Jurkat, Clone E6-1 (cell line): ENCODE data around the gene NCOA7. TPM values are rescaled to one million over a fixed set of nuclear protein-coding genes. Genes with fewer than 3 reads are reported as not detected.

ENCODE experiments used
- DNase-seq: peaks from one replicate; pipeline ENCODE4 v3.0.0-alpha.2; 2011; ENCODE audit warnings: low read depth, low spot score
- H3K4me3 ChIP-seq: 2 replicates; pipeline ENCODE4 v1.5.1; 2011; ENCODE audit warnings: mild to moderate bottlenecking, low read length, control low read depth, moderate library complexity
- polyA plus RNA-seq: library from polyadenylated mRNA; unstranded; fragments of >200 nt; gene quantifications from one replicate; pipeline ENCODE4 v1.2.1, GENCODE V29; 2012; ENCODE audit warnings: missing spikeins; ENCODE audit not compliant: insufficient read length, insufficient read depth

The NCOA7 gene, protein sequence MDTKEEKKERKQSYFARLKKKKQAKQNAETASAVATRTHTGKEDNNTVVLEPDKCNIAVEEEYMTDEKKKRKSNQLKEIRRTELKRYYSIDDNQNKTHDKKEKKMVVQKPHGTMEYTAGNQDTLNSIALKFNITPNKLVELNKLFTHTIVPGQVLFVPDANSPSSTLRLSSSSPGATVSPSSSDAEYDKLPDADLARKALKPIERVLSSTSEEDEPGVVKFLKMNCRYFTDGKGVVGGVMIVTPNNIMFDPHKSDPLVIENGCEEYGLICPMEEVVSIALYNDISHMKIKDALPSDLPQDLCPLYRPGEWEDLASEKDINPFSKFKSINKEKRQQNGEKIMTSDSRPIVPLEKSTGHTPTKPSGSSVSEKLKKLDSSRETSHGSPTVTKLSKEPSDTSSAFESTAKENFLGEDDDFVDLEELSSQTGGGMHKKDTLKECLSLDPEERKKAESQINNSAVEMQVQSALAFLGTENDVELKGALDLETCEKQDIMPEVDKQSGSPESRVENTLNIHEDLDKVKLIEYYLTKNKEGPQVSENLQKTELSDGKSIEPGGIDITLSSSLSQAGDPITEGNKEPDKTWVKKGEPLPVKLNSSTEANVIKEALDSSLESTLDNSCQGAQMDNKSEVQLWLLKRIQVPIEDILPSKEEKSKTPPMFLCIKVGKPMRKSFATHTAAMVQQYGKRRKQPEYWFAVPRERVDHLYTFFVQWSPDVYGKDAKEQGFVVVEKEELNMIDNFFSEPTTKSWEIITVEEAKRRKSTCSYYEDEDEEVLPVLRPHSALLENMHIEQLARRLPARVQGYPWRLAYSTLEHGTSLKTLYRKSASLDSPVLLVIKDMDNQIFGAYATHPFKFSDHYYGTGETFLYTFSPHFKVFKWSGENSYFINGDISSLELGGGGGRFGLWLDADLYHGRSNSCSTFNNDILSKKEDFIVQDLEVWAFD
- 9.5 TPM for polyA plus RNA-seq

DNA sequence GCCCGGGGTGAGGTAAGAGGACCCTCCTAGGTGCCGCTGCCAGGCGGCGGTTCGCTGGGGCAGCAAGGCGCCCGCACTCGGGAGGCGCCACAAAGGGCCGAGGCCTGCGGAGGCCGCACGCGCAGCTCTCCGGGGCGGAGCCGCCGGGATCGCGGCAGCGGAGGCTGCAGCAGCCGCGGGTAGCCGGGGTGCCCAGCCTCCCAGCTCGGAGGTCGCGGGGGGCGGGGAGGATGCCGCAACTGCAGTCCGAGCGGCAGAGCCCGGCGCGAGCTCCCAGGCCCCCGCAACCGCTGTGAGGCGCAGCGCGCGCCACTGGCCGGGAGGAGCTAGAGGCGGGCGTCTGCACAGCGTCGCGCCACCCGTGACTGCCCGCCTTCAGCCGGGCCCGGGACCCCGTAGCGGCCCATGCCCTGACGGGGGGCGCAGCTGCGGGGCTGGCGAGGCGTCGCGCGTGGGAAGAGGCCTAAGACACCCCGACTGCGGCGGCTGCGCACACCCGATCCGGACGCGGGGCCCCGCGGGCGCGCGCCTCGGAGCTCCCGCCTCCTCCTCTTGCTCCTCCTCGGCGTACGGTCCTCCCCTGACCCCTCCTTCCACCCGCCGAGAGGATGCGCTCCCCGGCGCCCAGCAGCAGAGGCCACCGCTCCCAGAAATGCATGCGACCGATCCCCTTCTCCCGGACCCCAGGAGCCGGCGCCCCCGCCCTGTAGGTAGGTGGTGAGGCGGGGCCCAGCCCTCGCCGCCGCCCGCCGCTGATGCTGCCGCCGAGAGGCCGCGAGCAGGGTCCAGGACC lies at the start of gene NCOA7:
Gene NCOA7 (plus strand): TSS at position 603 of the 793 bp plus-strand sequence. CDS start 24,395 bp downstream, outside the sequence.
- H3K4me3 ChIP-seq = peak within 1 kb of the TSS; percentile 68
- peak; percentile 60 for DNase-seq

DNA sequence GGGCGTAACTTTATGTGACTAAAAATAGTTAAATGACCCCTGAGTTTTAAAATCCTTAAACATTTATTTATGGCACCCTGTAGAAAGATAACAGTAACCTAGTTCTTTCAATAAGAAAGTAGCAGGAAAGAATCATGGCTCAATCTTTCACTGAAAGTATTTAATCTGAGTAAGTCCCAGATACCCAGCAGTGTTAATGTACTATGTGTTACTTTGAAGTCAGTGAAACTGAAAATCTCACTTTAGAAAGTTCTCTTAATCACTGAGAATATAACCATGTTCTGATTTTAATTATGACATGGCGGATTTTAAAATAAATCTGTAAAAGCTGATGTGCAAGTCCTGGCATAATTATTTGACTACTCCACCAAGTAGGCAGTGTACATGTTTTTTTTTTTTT lies 49.4 kb upstream of the NCOA7 start:
- no peak overlapping the region for H3K4me3 ChIP-seq

DNA sequence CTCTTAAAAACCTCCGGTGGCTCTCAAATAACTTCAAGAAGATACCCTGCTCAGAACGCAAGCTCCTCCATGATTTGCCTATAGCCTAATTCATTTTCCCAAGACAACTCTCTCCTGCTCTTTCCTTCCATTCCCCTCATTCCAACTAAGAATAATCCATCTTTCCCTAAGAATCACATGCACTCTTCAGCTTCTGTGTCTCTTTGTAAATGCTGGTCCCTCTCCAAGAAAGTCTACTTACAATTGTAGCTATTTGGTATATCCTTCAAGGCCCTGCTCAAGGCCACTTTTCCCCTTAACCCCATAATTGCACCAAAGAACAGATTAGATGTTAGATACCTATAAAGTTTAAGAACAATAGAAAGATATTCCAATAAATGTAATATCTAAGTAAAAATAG lies 48.7 kb upstream of the NCOA7 start:
- no peak overlapping the region for H3K4me3 ChIP-seq
- DNase-seq = no peak

More for the DNA sequence above, 49.4 kb upstream of the NCOA7 start:
- DNase-seq = no peak

DNA sequence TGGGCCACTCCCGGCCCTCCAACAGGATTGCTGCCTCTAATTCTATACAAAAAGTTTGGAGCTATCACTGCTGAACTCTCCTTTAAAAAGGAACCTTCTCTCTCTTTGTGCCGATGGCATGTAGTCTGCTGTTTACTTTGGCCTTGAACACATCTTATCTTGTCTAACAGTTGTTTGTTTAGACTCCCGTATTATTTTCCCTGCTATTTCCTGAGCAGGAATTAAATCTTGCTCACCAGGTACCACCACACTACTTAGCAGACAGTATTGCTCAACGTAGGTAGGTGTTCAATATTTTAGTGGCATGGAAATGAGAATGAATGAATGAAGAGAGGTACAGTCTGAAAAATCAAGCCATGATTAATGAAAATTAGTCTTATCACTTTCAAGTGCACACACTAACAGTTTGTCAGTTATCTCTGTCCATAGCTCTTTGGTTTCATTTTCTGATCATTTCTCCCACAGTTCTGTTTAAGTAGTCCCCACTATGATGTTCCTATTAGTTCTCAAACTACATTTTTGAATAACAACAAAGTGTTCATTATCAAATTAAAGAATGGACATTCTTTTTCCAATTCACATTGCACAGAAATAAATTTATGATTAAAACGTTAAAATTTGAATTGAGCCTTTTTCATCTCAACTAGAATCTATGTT lies 48.2 kb upstream of the NCOA7 start:
- no peak for DNase-seq
- H3K4me3 ChIP-seq = no peak overlapping the region

DNA sequence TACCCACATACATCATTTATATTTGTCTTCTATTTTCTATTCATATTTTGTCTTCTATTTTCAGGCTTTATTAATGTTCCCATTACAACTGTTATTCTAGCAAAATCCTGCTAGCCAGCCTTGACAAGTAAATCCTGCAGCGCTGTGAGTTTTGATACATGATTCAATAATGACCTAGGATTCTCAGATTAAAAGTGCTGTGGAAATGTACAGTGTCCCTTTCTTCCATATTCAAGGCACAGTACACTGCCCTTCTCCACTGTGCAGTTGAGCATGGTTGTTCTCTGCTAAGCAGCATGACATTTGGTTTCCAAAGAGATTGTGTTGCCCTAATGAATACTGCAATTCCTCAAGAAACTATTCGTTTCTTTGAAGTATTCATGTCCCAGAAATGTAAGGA lies 47.2 kb upstream of the NCOA7 start:
- no peak for DNase-seq
- H3K4me3 ChIP-seq = no peak overlapping the region

DNA sequence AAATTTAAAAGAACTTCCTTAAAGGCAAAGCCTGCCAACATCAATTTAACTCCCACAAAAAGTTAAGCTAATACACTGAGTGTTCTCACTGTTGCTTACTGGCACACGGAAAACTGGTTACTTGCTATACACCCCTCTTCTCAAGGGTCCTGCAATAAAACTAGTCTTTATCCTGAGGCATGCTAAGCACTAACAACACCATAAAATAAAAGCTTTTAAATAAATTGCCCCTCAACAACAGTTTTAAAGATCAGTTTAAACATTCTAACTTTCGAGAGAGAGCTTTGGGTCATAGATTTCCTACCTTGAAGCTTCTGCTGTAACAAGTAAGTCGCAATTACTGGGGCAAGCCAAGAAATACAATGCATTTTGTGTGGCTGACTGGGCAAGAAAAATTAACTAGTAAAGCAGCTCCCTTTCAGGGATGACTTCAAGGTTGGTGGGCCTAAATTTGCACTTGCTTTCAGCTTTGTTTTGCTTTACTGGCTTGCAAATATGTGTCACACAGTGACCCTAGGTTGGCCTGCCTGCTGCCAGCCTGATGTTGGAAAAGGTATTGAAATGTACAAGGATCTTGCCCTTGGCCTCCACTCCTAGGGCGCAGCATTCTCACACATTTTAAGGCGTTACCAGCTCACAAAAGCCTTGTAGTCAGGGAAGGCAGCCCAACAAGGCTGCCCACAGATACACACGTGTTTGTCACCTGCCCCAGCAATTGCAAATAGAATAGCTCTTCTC lies 45.3 kb upstream of the NCOA7 start:
- no peak for DNase-seq
- no peak overlapping the region for H3K4me3 ChIP-seq

DNA sequence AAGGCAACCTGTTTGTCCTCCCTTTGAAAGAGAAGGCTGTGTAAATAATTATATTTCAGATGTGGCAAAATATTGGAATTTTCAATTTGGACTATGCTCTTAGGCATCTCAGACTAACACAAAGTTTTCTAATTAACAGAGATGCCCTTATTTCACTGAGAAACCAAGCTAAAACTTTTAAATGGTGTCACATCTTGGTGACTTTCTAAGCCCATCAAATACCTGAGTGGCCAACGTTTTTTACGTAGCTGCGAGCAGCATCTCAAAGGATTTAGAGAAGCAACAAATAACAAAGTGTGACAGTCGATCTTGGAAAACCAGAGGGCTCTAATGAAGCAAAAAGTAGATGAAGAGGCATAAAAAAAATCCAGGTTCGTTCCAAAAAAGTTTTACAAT lies 44.7 kb upstream of the NCOA7 start:
- no peak for DNase-seq
- no peak overlapping the region for H3K4me3 ChIP-seq

DNA sequence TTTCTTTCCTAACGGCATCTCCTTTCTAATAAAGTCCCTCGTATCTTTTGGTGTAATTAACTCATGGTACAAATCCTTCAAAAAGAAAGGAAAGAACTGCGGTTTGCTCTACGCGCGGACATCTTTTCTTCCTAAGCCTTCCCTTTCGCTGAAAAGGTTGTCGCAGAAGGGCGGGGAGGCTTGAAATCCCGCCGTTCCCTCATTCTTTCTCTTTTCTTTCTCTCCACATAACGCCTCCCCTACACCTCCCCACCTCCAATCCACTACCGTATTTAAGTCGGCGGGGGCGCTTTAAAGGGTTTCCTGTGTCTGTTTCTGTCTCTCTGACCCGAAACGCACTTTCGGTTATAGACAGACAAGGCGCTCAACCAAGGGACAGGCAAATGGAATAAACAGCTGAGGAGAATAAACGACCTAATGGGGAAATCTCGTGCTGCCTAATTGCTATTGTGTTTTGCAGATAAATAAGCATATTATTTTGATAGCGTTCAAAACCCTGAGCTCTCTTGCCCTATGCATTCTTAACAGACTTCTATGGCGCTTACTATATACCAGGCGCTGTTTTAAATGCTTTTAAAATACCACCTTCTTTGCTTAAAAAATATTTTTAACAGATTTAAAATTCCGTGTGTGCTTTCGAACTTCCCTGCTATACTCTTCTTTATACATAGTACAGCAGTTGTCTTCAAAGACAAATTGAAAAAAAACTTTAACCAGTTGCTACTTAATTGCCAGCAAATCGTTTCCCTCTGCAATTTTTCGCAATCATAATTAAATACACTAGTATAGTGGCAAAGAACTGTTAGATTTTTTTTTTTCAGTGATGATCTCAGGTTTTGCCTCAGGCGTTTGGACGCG lies 43.8 kb upstream of the NCOA7 start:
- peak overlapping the region; percentile 67 for H3K4me3 ChIP-seq
- DNase-seq = peak; percentile 86

DNA sequence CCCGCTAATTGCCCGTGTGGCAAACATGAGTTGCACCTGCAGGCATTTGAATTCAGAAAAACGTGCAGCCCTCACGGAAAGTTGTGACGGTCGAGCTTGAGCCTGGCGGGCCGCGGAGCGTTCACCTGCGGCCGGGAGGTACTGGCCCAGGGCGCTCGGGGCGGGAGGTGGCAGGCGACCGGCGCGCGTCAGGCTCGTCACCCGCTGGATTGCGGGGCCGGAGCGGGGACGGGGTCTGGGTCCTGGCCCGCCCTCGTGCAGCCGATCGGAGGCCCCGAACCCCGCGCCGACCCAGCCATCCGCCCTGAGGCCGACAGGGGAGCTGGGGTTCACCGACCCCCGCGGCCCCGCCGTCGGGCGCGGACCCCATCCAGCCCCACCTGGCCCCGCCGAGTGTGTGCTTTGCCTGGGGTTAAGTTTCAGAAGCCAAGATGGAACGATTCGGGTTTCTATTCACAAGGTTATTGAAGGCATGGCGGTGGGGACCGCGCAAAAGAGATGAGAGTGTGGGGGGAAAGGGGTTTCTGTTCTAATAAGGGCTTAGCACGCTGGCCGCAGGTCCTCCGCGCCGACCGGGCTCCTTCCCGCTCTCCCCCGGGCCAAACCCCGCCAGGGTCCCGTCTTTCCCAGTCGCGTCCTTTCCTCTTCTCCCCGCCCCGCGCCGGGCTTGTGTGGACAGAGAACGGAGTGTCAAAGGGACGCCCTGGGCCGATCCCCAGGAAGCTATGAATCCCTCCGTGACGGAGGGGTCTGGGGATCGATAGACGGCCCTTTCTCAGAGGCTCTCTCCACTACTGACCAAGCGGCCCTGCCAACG lies 43.0 kb upstream of the NCOA7 start:
- no peak for DNase-seq
- H3K4me3 ChIP-seq = peak overlapping the region; percentile 67

DNA sequence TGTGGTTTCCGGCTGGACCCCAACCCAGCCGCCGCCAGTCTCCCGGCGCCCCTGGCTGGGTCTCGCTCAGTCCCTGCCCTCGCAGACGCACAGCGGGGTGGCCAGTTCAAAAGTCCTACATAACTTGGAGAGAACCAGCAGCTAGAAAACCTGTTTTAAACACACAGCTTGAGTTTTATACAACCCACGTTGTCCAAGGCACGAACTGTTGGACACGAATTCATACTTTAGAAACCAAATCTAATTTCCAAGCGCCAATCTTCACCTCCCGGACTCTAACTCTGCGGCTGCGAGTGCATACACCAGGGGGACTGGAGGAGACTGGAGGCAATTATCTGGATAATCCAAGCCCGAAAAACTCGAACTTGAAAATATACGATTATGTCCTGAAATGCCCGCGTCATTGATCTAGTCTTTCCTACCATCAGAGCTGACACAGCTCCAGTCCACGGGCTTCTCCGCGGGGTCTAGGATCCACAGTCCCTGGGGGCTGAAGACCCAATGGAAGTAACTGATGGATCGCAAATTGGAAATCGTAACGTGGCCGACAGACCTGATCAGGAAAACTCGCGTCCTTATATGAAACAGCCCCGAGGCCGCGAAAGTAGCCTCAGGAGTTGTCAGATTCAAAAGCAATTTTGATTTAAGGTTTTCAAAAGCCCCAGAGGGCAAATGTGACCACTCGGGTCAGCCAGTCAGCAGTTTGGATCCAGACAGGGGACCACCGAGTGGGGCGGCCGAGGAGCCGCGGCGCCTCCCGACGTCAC lies 42.2 kb upstream of the NCOA7 start:
- DNase-seq = no peak
- H3K4me3 ChIP-seq = peak overlapping the region; percentile 57

DNA sequence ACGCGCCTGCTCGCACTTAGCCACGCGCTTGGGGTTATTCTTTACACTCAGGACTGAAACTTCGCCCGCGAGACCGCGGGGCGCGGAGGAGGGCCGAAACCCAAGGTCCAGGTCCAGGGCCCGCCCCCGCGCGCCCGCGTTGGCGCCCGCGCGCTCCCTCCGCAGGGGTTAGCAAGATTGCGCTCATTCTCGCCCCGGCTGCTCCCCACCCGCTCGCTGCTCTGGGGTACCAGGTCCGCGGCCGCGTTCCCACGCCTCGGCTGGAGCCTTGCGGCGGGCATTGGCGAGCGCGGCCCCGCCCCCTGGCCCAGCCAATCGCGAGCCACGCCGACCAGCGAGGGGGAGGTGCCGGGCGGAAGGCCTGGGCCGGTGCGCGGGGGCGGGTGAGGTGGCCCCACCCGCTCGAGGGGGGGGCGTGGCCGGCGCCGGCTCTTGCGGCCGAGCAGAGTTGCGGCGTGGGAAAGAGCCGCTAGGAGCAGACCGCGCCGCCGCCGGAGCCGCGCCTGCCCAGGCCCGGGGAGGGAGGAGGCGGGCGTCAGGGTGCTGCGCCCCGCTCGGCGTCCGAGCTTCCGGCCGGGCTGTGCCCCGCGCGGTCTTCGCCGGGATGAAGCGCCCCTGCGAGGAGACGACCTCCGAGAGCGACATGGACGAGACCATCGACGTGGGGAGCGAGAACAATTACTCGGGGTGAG lies 41.4 kb upstream of the NCOA7 start, which contains the start of gene HEY2:
Gene HEY2 (plus strand): TSS at position 460 of the 692 bp plus-strand sequence. CDS start 145 bp downstream, at position 605.
- DNase-seq = peak; percentile 67
- peak within 1 kb of the TSS; percentile 64 for H3K4me3 ChIP-seq

DNA sequence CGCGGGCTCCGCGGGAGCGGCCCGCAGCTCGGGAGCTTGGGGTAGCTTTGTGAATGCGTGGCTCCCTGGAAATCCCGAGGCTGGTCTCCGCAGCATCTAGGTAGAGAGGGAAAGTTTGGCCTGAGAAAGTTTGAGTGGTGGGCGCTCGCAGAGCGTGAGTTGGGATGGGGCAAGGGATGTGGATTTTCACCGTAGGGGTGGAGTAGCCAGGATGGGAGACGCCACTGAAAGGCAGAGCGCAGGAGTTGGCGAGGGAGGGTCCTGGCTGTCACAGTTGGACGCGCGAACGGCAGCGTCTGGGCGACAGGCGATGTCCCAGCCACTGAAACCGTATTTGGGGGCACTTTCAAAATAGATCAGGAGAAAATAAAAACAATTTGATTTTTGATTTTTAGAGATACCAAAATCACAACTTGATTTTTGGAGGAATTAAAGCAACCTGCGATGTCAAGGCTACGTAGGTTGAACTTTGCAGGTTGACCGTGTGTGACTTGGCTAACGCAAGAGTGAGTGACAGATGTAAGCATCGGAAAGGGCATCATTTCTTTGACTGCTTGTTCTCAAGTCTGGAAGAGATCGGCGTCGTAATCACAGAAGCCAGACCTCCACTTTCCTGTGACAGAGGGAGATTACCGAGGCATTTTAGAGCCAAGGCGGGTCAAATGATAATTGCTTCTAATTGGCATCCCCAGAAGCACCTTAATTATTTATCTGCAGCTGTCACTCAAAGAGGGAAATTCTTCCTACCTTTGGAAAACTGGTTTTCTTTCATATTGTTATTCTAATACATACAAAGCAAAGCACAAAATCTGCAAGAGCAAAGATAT lies 40.7 kb upstream of the NCOA7 start:
- no peak for DNase-seq

DNA sequence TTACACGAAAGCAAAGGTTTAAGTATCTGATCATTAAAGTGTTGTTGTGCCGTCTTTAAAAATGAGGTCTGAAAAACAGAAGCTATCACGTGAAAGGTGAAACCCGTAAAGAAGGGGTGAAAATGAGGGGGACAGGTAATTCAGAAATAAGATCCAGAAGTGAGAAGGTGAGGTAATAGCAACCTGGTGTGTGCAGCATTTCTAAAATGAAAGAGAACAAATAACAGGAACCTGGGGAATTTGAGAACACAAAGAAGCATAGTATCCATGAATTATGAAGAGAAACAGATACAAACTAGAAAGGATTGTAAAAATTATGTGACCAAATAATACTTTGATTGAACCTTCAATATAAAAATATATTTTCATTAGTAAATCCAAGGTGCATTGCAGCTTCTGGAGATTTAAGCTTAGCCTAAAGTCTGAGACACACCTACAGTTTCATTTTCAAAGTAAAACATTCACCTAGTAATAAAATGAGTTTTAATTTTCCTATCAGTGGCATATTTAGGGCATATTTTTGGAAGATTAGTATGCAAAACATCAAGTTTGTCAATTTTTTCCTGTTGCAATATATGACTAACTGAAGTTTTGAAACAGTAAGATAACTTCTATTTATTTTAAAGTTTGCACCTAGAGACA lies 39.9 kb upstream of the NCOA7 start:
- no peak for DNase-seq
- no peak overlapping the region for H3K4me3 ChIP-seq

More for the DNA sequence above, 40.7 kb upstream of the NCOA7 start:
- H3K4me3 ChIP-seq = peak overlapping the region; percentile 64
